HuH-7.5 (cell line): ENCODE data around the gene SVIL.
"Not testable (repeated sequence)": the region's sequence is repeated elsewhere in the genome, so short reads cannot be mapped to it uniquely, and the experiment has no call there.

Source experiments
- DNase-seq: peaks from one replicate; pipeline ENCODE4 v3.0.0; 2011; ENCODE audit warnings: low spot score

The SVIL gene

GRCh38 chr10:29620112-29620690 lies 14.6 kb downstream of the SVIL start:
- no peak for DNase-seq

GRCh38 chr10:29619241-29619669 lies 15.5 kb downstream of the SVIL start:
- no peak for DNase-seq

GRCh38 chr10:29618341-29619171 lies 16.2 kb downstream of the SVIL start:
- DNase-seq = no peak

GRCh38 chr10:29617880-29618340 lies 16.9 kb downstream of the SVIL start:
- no peak for DNase-seq

- no peak for DNase-seq
Observed at GRCh38 chr10:29616542-29616941, 18.2 kb downstream of the SVIL start.

GRCh38 chr10:29615195-29615594 lies 19.6 kb downstream of the SVIL start:
- DNase-seq = no peak

- DNase-seq = not testable (repeated sequence)
Observed at GRCh38 chr10:29614289-29614688, 20.5 kb downstream of the SVIL start.

GRCh38 chr10:29613791-29614190 lies 21.0 kb downstream of the SVIL start:
- no peak for DNase-seq

- no peak for DNase-seq
Observed at GRCh38 chr10:29613196-29613595, 21.6 kb downstream of the SVIL start.

GRCh38 chr10:29612657-29613056 lies 22.1 kb downstream of the SVIL start:
- no peak for DNase-seq

GRCh38 chr10:29611781-29612381 lies 22.9 kb downstream of the SVIL start:
- DNase-seq = no peak

GRCh38 chr10:29610876-29611647 lies 23.7 kb downstream of the SVIL start:
- DNase-seq = no peak

GRCh38 chr10:29610331-29610730 lies 24.4 kb downstream of the SVIL start:
- DNase-seq = not testable (repeated sequence)

GRCh38 chr10:29609696-29610095 lies 25.1 kb downstream of the SVIL start:
- no peak for DNase-seq

GRCh38 chr10:29608476-29609301 lies 26.1 kb downstream of the SVIL start:
- DNase-seq = no peak

GRCh38 chr10:29608062-29608461 lies 26.7 kb downstream of the SVIL start:
- no peak for DNase-seq

GRCh38 chr10:29607576-29607975 lies 27.2 kb downstream of the SVIL start:
- DNase-seq = no peak

GRCh38 chr10:29606693-29607092 lies 28.1 kb downstream of the SVIL start:
- DNase-seq = not testable (repeated sequence)

- DNase-seq = no peak
Observed at GRCh38 chr10:29604291-29604825, 30.4 kb downstream of the SVIL start.

- DNase-seq = no peak
Observed at GRCh38 chr10:29603223-29603896, 31.4 kb downstream of the SVIL start.

GRCh38 chr10:29600821-29601220 lies 34.0 kb downstream of the SVIL start:
- no peak for DNase-seq
